ENCODE data around the gene ANKRD40.

DNA sequence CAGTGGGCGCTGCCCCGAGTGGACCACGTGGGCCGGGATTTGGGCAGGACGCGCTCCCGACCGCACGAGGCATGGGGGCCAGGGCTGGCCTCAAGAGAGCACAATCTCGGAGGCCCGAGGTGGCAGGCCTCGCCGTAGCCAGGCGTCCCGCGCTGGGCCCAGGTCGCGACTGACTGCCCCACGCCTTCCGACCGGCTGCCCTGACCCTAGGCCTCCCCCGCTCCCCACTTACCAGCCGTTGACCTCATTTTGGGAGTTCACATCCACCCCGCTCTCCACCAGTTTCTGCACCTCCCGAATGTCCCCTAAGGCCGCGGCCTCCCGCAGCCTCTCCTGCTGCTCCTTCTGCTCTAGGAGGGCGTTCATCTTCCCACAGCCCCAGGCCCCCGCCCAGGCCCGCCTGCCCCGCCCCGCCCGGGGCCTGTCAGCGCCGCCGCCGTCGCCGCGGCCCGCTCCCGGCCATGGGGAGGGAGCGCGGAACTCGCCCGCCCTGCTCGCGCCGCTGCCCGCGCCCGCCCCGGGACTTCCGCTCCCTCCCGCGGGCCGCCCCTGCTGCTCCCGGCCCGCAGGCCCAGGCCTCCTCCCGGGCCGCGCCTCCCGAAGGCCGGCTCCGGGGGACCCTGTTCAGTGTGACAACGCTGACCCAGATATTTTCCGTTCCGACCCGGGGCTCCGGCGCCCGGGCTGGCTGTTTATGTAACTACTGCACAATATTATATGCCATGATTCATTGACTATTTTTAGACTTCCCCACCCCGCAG, at the start of gene ANKRD40:
- TF ChIP-seq, protein P1, sequence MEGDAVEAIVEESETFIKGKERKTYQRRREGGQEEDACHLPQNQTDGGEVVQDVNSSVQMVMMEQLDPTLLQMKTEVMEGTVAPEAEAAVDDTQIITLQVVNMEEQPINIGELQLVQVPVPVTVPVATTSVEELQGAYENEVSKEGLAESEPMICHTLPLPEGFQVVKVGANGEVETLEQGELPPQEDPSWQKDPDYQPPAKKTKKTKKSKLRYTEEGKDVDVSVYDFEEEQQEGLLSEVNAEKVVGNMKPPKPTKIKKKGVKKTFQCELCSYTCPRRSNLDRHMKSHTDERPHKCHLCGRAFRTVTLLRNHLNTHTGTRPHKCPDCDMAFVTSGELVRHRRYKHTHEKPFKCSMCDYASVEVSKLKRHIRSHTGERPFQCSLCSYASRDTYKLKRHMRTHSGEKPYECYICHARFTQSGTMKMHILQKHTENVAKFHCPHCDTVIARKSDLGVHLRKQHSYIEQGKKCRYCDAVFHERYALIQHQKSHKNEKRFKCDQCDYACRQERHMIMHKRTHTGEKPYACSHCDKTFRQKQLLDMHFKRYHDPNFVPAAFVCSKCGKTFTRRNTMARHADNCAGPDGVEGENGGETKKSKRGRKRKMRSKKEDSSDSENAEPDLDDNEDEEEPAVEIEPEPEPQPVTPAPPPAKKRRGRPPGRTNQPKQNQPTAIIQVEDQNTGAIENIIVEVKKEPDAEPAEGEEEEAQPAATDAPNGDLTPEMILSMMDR (IDR thresholded peaks at IDR 0.05) = no peak
- peak; percentile 80 for TF ChIP-seq POLR2A (IDR thresholded peaks at IDR 0.05)
